MM.1S (cell line): ENCODE results near the gene CDH22.

Experiments used
- EZH2 ChIP-seq: fragments of 300-600 bp; sonication (generic); optimal IDR thresholded peaks from 2 replicates; pipeline ENCODE3; 2017; ENCODE audit warnings: low read depth, mild to moderate bottlenecking, antibody characterized with exemption, low read length, mixed read lengths
- TF ChIP-seq, protein P1 (sequence below): fragments of 300-600 bp; sonication (generic); IDR thresholded peaks from 2 replicates; pipeline ENCODE4 v1.5.1; 2016; ENCODE audit warnings: antibody characterized with exemption, low read length, mixed read lengths

- no peak for TF ChIP-seq EZH2
- TF ChIP-seq, protein P1, sequence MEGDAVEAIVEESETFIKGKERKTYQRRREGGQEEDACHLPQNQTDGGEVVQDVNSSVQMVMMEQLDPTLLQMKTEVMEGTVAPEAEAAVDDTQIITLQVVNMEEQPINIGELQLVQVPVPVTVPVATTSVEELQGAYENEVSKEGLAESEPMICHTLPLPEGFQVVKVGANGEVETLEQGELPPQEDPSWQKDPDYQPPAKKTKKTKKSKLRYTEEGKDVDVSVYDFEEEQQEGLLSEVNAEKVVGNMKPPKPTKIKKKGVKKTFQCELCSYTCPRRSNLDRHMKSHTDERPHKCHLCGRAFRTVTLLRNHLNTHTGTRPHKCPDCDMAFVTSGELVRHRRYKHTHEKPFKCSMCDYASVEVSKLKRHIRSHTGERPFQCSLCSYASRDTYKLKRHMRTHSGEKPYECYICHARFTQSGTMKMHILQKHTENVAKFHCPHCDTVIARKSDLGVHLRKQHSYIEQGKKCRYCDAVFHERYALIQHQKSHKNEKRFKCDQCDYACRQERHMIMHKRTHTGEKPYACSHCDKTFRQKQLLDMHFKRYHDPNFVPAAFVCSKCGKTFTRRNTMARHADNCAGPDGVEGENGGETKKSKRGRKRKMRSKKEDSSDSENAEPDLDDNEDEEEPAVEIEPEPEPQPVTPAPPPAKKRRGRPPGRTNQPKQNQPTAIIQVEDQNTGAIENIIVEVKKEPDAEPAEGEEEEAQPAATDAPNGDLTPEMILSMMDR = no peak
These were observed 149.0 kb downstream of the CDH22 start for GRCh38 chr20:46159101-46159897.
